OCI-LY7 (cell line): ENCODE measurements around the gene NFKB2. TPM values are rescaled to one million over a fixed set of nuclear protein-coding genes. Genes with fewer than 3 reads are reported as not detected.

Experiments used
- BruUV-seq: library from RNA; stranded (reverse); fragments of 400-500 nt; replicated peaks from 2 replicates; lab custom pipeline; 2021; lab: Mats Ljungman, UMichigan
- CTCF ChIA-PET: fragments of 300-600 bp; sonication (Branson Sonifier 250); formaldehyde crosslinking; loops from one replicate; lab custom pipeline; 2022; ENCODE audit warnings: antibody characterized with exemption; ENCODE audit not compliant: unreplicated experiment; lab: Charles Lee
- POLR2A ChIA-PET: fragments of 300-600 bp; sonication (Branson Sonifier 250); formaldehyde crosslinking; loops from one replicate; lab custom pipeline; 2022; ENCODE audit warnings: antibody characterized with exemption; lab: Charles Lee
- DNase-seq: peaks from one replicate; pipeline ENCODE4 v3.0.0-alpha.2; 2015; ENCODE audit warnings: low spot score
- H2AFZ ChIP-seq: fragments of 200-600 bp; sonication (generic), shearing (Covaris generic); 2 replicates; pipeline ENCODE4 v1.6.1; 2014; ENCODE audit warnings: mild to moderate bottlenecking, antibody characterized with exemption, low read length, moderate library complexity
- H3K27ac ChIP-seq: fragments of 200-600 bp; sonication (generic); 2 replicates; pipeline ENCODE4 v1.5.1; 2014; ENCODE audit warnings: mixed run types, low read depth, mild to moderate bottlenecking, moderate library complexity, low read length, inconsistent platforms; ENCODE audit not compliant: poor library complexity, severe bottlenecking
- H3K36me3 ChIP-seq: fragments of 200-600 bp; sonication (generic); 2 replicates; pipeline ENCODE4 v1.6.1; 2014; ENCODE audit warnings: mild to moderate bottlenecking, antibody characterized with exemption, low read length, moderate library complexity, mixed read lengths; ENCODE audit not compliant: insufficient read depth
- H3K4me1 ChIP-seq: fragments of 200-600 bp; sonication (generic); 2 replicates; pipeline ENCODE4 v1.5.1; 2014; ENCODE audit warnings: mild to moderate bottlenecking, low read length; ENCODE audit not compliant: insufficient read depth, poor library complexity, severe bottlenecking
- H3K4me2 ChIP-seq: fragments of 200-600 bp; sonication (generic); 2 replicates; pipeline ENCODE4 v1.6.1; 2014; ENCODE audit warnings: mild to moderate bottlenecking, low read length
- H3K4me3 ChIP-seq: fragments of 200-600 bp; sonication (generic); 2 replicates; pipeline ENCODE4 v1.5.1; 2014; ENCODE audit warnings: mild to moderate bottlenecking, low read depth, low read length; ENCODE audit not compliant: poor library complexity, severe bottlenecking
- H3K79me2 ChIP-seq: fragments of 200-600 bp; sonication (generic); 2 replicates; pipeline ENCODE4 v1.6.1; 2016; ENCODE audit warnings: low read depth, mild to moderate bottlenecking, low read length, moderate library complexity, mixed read lengths; ENCODE audit not compliant: insufficient read depth
- H3K9me2 ChIP-seq: fragments of 200-600 bp; sonication (generic); 2 replicates; pipeline ENCODE4 v1.6.1; 2016; ENCODE audit warnings: mild to moderate bottlenecking, low read length, mixed read lengths; ENCODE audit not compliant: insufficient read depth
- H3K9me3 ChIP-seq: fragments of 200-600 bp; sonication (generic); 2 replicates; pipeline ENCODE4 v1.6.1; 2014; ENCODE audit warnings: mild to moderate bottlenecking, mixed run types, low read length, mixed read lengths
- H4K20me1 ChIP-seq: fragments of 200-600 bp; sonication (generic); 2 replicates; pipeline ENCODE4 v1.6.1; 2014; ENCODE audit warnings: mild to moderate bottlenecking, antibody characterized with exemption, low read length, moderate library complexity, mixed read lengths; ENCODE audit not compliant: insufficient read depth
- EZH2phosphoT487 ChIP-seq: fragments of 200-600 bp; sonication (generic); IDR thresholded peaks from 2 replicates; pipeline ENCODE4 v1.6.1; 2018; ENCODE audit warnings: low read depth, borderline replicate concordance, mild to moderate bottlenecking, mixed run types, antibody characterized with exemption, low read length, moderate library complexity, mixed read lengths
- intact Hi-C: fragments of 100-400 bp; cut with micrococcal nuclease; formaldehyde crosslinking; loops from one replicate; pipeline ENCODE4 v1.10.0; 2022; ENCODE audit not compliant: unreplicated experiment
- total RNA-seq, 2 experiments: library from RNA; depleted of rRNA in 1 of 2; stranded (reverse); fragments of >200 nt in 1 of 2; shearing (Covaris generic) in 1 of 2; gene quantifications; 2 replicates each; pipeline ENCODE4 v1.2.3, GENCODE V29; 2014 to 2022
- TF ChIP-seq, protein P1 (sequence below): fragments of 200-600 bp; sonication (generic); conservative IDR thresholded peaks from 2 replicates; pipeline ENCODE4 v1.5.1; 2014; ENCODE audit warnings: mild to moderate bottlenecking, antibody characterized with exemption, low read length, moderate library complexity, mixed read lengths

Gene NFKB2
- total RNA-seq, 2 experiments from 2014 or later, result 47.1 to 67.3 TPM

DNA sequence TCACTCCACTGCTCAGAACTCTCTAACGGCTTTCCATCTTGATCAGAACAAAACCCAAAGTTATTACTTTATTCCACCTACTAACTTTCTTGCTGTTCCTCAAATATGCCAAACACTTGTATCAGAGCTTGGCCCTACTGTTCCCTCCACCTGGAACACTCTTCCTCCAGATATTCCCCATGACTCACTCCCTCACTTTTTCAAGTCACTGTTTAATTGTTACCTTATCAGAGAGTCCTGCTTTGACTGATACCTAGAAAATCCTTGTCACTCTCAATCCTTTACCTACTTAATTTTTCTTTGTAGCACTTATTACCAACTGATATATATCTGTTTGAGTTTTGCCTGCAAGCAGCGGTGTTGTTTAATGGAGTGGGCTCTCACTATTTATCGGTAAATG lies 5.6 kb upstream of the NFKB2 start:
- H3K4me2 ChIP-seq, result no peak overlapping the region
- H3K9me3 ChIP-seq, result no peaks in the 10 kb centered on the region
- no peaks in the 10 kb centered on the region for H4K20me1 ChIP-seq
- no peak overlapping the region for H2AFZ ChIP-seq
- CTCF ChIA-PET, result no interaction called here
- no peaks in the 10 kb centered on the region for H3K9me2 ChIP-seq
- BruUV-seq, result no TSS peak
- no peak overlapping the region for H3K4me3 ChIP-seq
- H3K4me1 ChIP-seq, result peaks cover 15% of the 10 kb centered on the region
- H3K79me2 ChIP-seq, result no peaks in the 10 kb centered on the region
- no peak for DNase-seq
- no peaks in the 10 kb centered on the region for H3K36me3 ChIP-seq
- POLR2A ChIA-PET, result interaction anchor here (0.6 kb wide), 3 partner anchors 43 to 1759 kb away, joined by 3 read pairs; no protein-coding TSS in a partner anchor
- TF ChIP-seq, protein P1, sequence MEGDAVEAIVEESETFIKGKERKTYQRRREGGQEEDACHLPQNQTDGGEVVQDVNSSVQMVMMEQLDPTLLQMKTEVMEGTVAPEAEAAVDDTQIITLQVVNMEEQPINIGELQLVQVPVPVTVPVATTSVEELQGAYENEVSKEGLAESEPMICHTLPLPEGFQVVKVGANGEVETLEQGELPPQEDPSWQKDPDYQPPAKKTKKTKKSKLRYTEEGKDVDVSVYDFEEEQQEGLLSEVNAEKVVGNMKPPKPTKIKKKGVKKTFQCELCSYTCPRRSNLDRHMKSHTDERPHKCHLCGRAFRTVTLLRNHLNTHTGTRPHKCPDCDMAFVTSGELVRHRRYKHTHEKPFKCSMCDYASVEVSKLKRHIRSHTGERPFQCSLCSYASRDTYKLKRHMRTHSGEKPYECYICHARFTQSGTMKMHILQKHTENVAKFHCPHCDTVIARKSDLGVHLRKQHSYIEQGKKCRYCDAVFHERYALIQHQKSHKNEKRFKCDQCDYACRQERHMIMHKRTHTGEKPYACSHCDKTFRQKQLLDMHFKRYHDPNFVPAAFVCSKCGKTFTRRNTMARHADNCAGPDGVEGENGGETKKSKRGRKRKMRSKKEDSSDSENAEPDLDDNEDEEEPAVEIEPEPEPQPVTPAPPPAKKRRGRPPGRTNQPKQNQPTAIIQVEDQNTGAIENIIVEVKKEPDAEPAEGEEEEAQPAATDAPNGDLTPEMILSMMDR, result no peak
- TF ChIP-seq EZH2phosphoT487, result no peak
- intact Hi-C loops, result no loop called here
- H3K27ac ChIP-seq, result no peak overlapping the region

DNA sequence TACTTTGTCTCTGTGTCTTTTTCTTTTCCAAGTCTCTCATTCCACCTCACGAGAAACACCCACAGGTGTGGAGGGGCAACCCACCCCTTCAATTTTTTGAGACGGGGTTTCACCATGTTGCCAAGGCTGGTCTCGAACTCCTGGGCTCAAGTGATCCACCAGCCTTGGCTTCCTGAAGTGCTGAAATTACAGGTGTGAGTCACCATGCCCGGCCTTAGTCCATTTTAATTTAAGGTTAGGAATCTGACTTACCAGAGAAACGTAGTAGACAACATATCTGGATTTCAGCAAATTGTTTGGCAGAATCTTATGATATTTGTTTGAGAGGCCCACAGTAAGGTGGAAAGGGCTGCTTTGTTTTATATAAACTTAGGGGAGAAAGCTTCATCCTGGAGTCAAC lies 3.2 kb upstream of the NFKB2 start:
- no TSS peak for BruUV-seq
- no peaks in the 10 kb centered on the region for H3K9me2 ChIP-seq
- intact Hi-C loops, result no loop called here
- H3K4me2 ChIP-seq, result no peak overlapping the region
- no peaks in the 10 kb centered on the region for H3K9me3 ChIP-seq
- TF ChIP-seq EZH2phosphoT487, result no peak
- TF ChIP-seq, protein P1, result no peak
- no peak for DNase-seq
- H3K4me3 ChIP-seq, result no peak overlapping the region
- POLR2A ChIA-PET, result no interaction called here
- peaks cover 9% of the 10 kb centered on the region; the same call in 1 of the 2 replicates for H3K79me2 ChIP-seq
- H4K20me1 ChIP-seq, result no peaks in the 10 kb centered on the region
- no peak overlapping the region for H2AFZ ChIP-seq
- no peak overlapping the region for H3K27ac ChIP-seq
- H3K36me3 ChIP-seq, result peaks cover 3% of the 10 kb centered on the region; the same call in 1 of the 2 replicates
- CTCF ChIA-PET, result no interaction called here
- H3K4me1 ChIP-seq, result peaks cover 17% of the 10 kb centered on the region

- ChIA-PET POLR2A (interaction anchor here (1.8 kb wide), 1 partner anchor 27 kb away, joined by 11 read pairs; the partner anchor contains the start of gene FBXL15), CTCF (no interaction called here)
- TSS peak; percentile 90 for BruUV-seq
- H3K36me3 ChIP-seq, result peaks cover 14% of the 10 kb centered on the region
- H3K9me3 ChIP-seq, result no peaks in the 10 kb centered on the region
- intact Hi-C loops, result loop anchor here (1.0 kb wide), 3 partner anchors 28 to 190 kb away; no protein-coding TSS in a partner anchor
- H4K20me1 ChIP-seq, result no peaks in the 10 kb centered on the region
- H3K27ac ChIP-seq, result peak overlapping the region; percentile 70
- no peaks in the 10 kb centered on the region for H3K9me2 ChIP-seq
- H3K79me2 ChIP-seq, result peaks cover 9% of the 10 kb centered on the region; the same call in 1 of the 2 replicates
- peaks cover 17% of the 10 kb centered on the region for H3K4me1 ChIP-seq
- peak overlapping the region; percentile 84 for H3K4me2 ChIP-seq
- no peak for TF ChIP-seq EZH2phosphoT487
- TF ChIP-seq, protein P1, result no peak; the same call in none of the 2 replicates
- H3K4me3 ChIP-seq, result peak overlapping the region; percentile 78
- H2AFZ ChIP-seq, result peak overlapping the region; percentile 73
- no peak for DNase-seq
These were observed 2.0 kb upstream of the NFKB2 start for GRCh38 chr10:102393411-102394078.
